NCI-H1105 treated with DMSO at 0.1 percent for 48 hours (cell line): ENCODE measurements around the gene EXD1.
"Not testable (repeated sequence)": the region's sequence is repeated elsewhere in the genome, so short reads cannot be mapped to it uniquely, and the experiment has no call there.

Experiments used
- DNase-seq: peaks from one replicate; lab custom pipeline; 2025; lab: John Stamatoyannopoulos, UW

EXD1 gene

GRCh38 chr15:41139619-41140018 lies 90.9 kb downstream of the EXD1 start:
- DNase-seq = no peak

- not testable (repeated sequence) for DNase-seq
Measured at GRCh38 chr15:41139112-41139511, 91.4 kb downstream of the EXD1 start.

GRCh38 chr15:41135580-41135979 lies 95.0 kb downstream of the EXD1 start:
- DNase-seq = not testable (repeated sequence)

- DNase-seq = no peak
Measured at GRCh38 chr15:41133454-41133853, 97.1 kb downstream of the EXD1 start.
